HepG2 (cell line): ENCODE data around the gene MAGI1.

Source experiments
- BHLHE40 ChIP-seq: IDR thresholded peaks from 2 replicates; pipeline ENCODE4 v1.6.1; 2011; ENCODE audit warnings: low read length, improper control_type of control experiment
- CTCF ChIP-seq: sonication (generic); formaldehyde crosslinking; IDR thresholded peaks from 2 replicates; pipeline ENCODE4 v1.5.0; 2020; ENCODE audit warnings: mild to moderate bottlenecking, missing genetic modification reagents, moderate library complexity
- FOXO1 ChIP-seq: sonication (generic); formaldehyde crosslinking; IDR thresholded peaks from 2 replicates; pipeline ENCODE4 v1.4.0; 2020; ENCODE audit warnings: missing genetic modification reagents
- MXD3 ChIP-seq: IDR thresholded peaks from 2 replicates; pipeline ENCODE4 v1.6.1; 2016; ENCODE audit warnings: mild to moderate bottlenecking, missing biosample characterization, missing genetic modification reagents
- NR1H2 ChIP-seq: sonication (generic); formaldehyde crosslinking; IDR thresholded peaks from 2 replicates; pipeline ENCODE4 v1.8.1; 2022; ENCODE audit warnings: low read depth, missing genetic modification reagents, borderline replicate concordance
- NR2C2 ChIP-seq: sonication (generic); formaldehyde crosslinking; IDR thresholded peaks from 2 replicates; pipeline ENCODE4 v1.4.0; 2020; ENCODE audit warnings: missing genetic modification reagents, mild to moderate bottlenecking, moderate library complexity, borderline replicate concordance
- RAD21 ChIP-seq: fragments of 450-650 bp; formaldehyde crosslinking; IDR thresholded peaks from 2 replicates; pipeline ENCODE4 v1.5.0; 2020; ENCODE audit warnings: mild to moderate bottlenecking
- STAG1 ChIP-seq: sonication (generic); formaldehyde crosslinking; IDR thresholded peaks from 2 replicates; pipeline ENCODE4 v1.4.0; 2020; ENCODE audit warnings: missing genetic modification reagents
- TAF1 ChIP-seq: sonication (generic); formaldehyde crosslinking; IDR thresholded peaks from 2 replicates; pipeline ENCODE4 v1.4.0; 2020; ENCODE audit warnings: missing genetic modification reagents
- THRA ChIP-seq: sonication (generic); formaldehyde crosslinking; IDR thresholded peaks from 2 replicates; pipeline ENCODE4 v1.4.0; 2020; ENCODE audit warnings: missing genetic modification reagents, borderline replicate concordance
- ZFX ChIP-seq: sonication (generic); formaldehyde crosslinking; IDR thresholded peaks from 2 replicates; pipeline ENCODE4 v1.4.0; 2020; ENCODE audit warnings: mild to moderate bottlenecking, low read depth, missing genetic modification reagents, moderate library complexity
- ZNF407 ChIP-seq: sonication (generic); formaldehyde crosslinking; IDR thresholded peaks from one replicate; pipeline ENCODE4 v1.5.1; 2020; ENCODE audit warnings: mild to moderate bottlenecking, missing genetic modification reagents; ENCODE audit errors: not compliant biosample characterization
- ZZZ3 ChIP-seq: sonication (generic); formaldehyde crosslinking; IDR thresholded peaks from 2 replicates; pipeline ENCODE4 v1.4.0; 2020; ENCODE audit warnings: missing genetic modification reagents, mild to moderate bottlenecking, borderline replicate concordance

GRCh38 chr3:66017591-66017990 is 21.1 kb downstream of the MAGI1 start:
- no peak for TF ChIP-seq RAD21 (CRISPR knock-in tag)
- no peak for TF ChIP-seq MXD3 (CRISPR knock-in tag)
- no peak for TF ChIP-seq FOXO1
- no peak for TF ChIP-seq NR1H2 (CRISPR knock-in tag)
- no peak for TF ChIP-seq CTCF
- no peak for TF ChIP-seq ZNF407 (CRISPR knock-in tag)
- no peak for TF ChIP-seq ZZZ3 (CRISPR knock-in tag)
- TF ChIP-seq NR2C2 (CRISPR knock-in tag), result no peak
- no peak for TF ChIP-seq ZFX (CRISPR knock-in tag)
- no peak for TF ChIP-seq THRA
- TF ChIP-seq BHLHE40, result no peak
- TF ChIP-seq TAF1 (CRISPR knock-in tag), result no peak
- TF ChIP-seq STAG1, result no peak
